ENCODE results near the gene WDR73. TPM values are rescaled to one million over a fixed set of nuclear protein-coding genes. Genes with fewer than 3 reads are reported as not detected.
A peak's percentile ranks its signal among the peaks of the same experiment; 100 is the strongest.

The WDR73 gene
- total RNA-seq, 6 experiments from 2014 or later: 19.9 to 23.7 (median 21.4) TPM

DNA sequence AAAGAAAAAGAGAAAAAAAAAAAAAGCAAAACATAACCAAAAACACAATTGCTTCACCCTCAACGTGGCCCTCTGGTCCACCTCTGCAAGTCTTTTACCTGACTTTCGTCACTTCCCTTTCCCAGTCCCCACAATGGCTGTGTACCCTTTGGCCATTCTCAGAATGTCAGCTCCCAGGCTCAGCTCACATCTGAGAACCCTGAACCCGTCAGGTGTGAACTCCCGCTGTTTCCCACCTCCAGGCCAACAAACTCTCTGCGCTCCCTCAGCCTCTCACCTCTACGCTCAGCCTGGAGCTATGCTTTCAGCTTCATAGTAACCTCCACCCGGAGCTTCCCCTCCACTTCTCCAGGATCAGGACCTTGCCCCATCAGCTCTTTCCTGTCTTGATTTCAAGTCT, 29.7 kb downstream of the WDR73 start:
- TF ChIP-seq, protein P1, sequence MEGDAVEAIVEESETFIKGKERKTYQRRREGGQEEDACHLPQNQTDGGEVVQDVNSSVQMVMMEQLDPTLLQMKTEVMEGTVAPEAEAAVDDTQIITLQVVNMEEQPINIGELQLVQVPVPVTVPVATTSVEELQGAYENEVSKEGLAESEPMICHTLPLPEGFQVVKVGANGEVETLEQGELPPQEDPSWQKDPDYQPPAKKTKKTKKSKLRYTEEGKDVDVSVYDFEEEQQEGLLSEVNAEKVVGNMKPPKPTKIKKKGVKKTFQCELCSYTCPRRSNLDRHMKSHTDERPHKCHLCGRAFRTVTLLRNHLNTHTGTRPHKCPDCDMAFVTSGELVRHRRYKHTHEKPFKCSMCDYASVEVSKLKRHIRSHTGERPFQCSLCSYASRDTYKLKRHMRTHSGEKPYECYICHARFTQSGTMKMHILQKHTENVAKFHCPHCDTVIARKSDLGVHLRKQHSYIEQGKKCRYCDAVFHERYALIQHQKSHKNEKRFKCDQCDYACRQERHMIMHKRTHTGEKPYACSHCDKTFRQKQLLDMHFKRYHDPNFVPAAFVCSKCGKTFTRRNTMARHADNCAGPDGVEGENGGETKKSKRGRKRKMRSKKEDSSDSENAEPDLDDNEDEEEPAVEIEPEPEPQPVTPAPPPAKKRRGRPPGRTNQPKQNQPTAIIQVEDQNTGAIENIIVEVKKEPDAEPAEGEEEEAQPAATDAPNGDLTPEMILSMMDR (IDR thresholded peaks at IDR 0.05): no peak
- DNase-seq: no peak
- Mint-ChIP-seq H3K4me1 (ENCODE audit: low read depth) (no peaks in the 10 kb centered on the region), H3K27ac (no peak overlapping the region), H3K4me3 (no peak overlapping the region), H3K36me3 (ENCODE audit: low read depth) (peaks cover 45% of the 10 kb centered on the region), H3K9me3 (peaks cover 39% of the 10 kb centered on the region), H3K27me3 (ENCODE audit: insufficient read depth) (no peaks in the 10 kb centered on the region)

DNA sequence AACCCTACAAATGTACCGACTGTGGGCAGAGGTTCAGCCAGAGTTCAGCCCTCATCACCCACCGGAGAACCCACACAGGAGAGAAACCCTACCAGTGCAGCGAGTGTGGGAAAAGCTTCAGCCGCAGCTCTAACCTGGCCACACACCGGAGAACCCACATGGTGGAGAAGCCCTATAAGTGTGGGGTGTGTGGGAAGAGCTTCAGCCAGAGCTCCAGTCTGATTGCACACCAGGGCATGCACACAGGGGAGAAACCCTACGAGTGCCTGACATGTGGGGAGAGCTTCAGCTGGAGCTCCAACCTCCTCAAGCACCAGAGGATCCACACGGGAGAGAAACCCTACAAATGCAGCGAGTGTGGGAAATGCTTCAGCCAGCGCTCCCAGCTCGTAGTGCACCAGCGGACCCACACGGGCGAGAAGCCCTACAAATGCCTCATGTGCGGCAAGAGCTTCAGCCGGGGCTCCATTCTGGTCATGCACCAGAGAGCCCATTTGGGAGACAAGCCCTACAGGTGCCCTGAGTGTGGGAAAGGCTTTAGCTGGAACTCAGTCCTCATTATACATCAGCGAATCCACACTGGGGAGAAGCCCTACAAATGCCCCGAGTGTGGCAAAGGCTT, 32.6 kb downstream of the WDR73 start:
- no peaks in the 10 kb centered on the region for H3K4me1 Mint-ChIP-seq (ENCODE audit: low read depth)
- H3K27me3 Mint-ChIP-seq (ENCODE audit: insufficient read depth): no peaks in the 10 kb centered on the region
- H3K4me3 Mint-ChIP-seq: no peak overlapping the region
- DNase-seq: no peak
- H3K36me3 Mint-ChIP-seq (ENCODE audit: low read depth): peaks cover 51% of the 10 kb centered on the region
- peaks cover 44% of the 10 kb centered on the region for H3K9me3 Mint-ChIP-seq
- no peak overlapping the region for H3K27ac Mint-ChIP-seq
- TF ChIP-seq, protein P1 (IDR thresholded peaks at IDR 0.05): no peak

DNA sequence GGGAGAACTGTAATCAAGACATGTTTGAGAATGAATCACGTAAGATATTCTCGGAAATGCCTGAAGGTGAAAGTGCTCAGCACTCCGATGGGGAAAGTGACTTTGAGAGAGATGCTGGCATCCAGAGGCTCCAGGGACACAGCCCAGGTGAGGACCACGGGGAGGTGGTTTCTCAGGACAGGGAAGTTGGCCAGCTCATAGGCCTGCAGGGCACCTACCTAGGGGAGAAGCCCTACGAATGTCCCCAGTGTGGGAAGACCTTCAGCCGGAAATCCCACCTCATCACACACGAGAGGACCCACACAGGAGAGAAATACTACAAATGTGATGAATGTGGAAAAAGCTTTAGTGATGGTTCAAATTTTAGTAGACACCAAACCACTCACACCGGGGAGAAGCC, 33.5 kb downstream of the WDR73 start:
- Mint-ChIP-seq H3K4me1 (ENCODE audit: low read depth) (no peaks in the 10 kb centered on the region), H3K27ac (no peak overlapping the region), H3K36me3 (ENCODE audit: low read depth) (peaks cover 51% of the 10 kb centered on the region), H3K27me3 (ENCODE audit: insufficient read depth) (no peaks in the 10 kb centered on the region; the same call in 1 of the 2 replicates), H3K9me3 (peaks cover 44% of the 10 kb centered on the region), H3K4me3 (no peak overlapping the region)
- TF ChIP-seq, protein P1 (IDR thresholded peaks at IDR 0.05): no peak
- no peak for DNase-seq

DNA sequence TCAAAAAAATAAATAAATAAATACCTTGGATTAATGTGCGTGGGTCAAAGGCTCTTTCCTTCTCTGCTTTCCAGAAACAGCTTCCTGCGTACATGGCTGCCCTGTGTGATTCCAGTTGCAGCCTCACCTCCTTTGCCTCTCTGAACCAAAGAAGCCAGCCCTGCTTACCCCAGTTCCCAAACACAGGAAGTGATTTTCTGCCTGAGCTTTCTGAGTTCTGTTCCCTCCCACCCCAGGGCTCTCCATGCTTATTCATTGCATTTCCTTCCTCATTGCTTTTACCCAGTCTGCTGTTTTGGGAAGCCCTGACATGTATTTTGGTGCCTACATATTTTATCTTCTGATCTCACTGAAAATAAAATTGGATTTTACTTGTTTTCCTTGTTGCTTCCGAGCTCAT, 37.8 kb downstream of the WDR73 start:
- Mint-ChIP-seq H3K4me1 (ENCODE audit: low read depth) (peaks cover 7% of the 10 kb centered on the region), H3K27ac (no peak overlapping the region), H3K9me3 (peaks cover 23% of the 10 kb centered on the region), H3K27me3 (ENCODE audit: insufficient read depth) (peaks cover 1% of the 10 kb centered on the region), H3K4me3 (no peak overlapping the region), H3K36me3 (ENCODE audit: low read depth) (peaks cover 24% of the 10 kb centered on the region)
- DNase-seq: no peak
- TF ChIP-seq, protein P1 (IDR thresholded peaks at IDR 0.05): no peak

DNA sequence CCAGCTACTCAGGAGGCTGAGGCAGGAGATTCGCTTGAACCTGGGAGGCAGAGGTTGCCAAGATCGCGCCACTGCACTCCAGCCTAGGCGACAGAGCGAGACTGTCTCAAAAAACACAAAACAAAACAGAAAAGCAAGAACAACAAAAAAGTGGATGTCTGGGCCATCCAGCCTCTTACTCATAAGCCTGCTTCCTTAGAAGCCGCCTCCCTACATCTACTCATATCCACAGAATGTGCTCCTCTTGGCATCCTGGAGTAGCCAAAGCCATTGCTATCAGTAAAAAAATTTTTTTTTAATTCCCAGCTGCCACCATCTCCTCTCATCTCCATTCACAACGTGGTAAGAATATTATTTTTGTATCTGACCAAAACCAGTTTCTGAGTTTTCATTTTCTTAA, 42.5 kb downstream of the WDR73 start:
- no peaks in the 10 kb centered on the region for H3K36me3 Mint-ChIP-seq (ENCODE audit: low read depth)
- TF ChIP-seq, protein P1 (IDR thresholded peaks at IDR 0.05): no peak

More for the DNA sequence above, 42.5 kb downstream of the WDR73 start:
- peaks cover 1% of the 10 kb centered on the region for H3K27me3 Mint-ChIP-seq (ENCODE audit: insufficient read depth)
- no peak overlapping the region for H3K4me3 Mint-ChIP-seq
- peak; percentile 28 for DNase-seq
- H3K4me1 Mint-ChIP-seq (ENCODE audit: low read depth): peaks cover 7% of the 10 kb centered on the region
- no peak overlapping the region for H3K27ac Mint-ChIP-seq
- H3K9me3 Mint-ChIP-seq: no peaks in the 10 kb centered on the region

Data from HFFc6 (cell line).